NB4 (cell line): ENCODE measurements around the gene CACNA1A.
A peak's percentile ranks its signal among the peaks of the same experiment; 100 is the strongest.

ENCODE experiments used
- DNase-seq: peaks from one replicate; pipeline ENCODE4 v3.0.0; 2010; ENCODE audit warnings: low read depth
- H3K4me3 ChIP-seq: one replicate; pipeline ENCODE4 v1.5.1; 2011; ENCODE audit warnings: mild to moderate bottlenecking, low read depth, low read length, moderate library complexity
- CTCF ChIP-seq: IDR thresholded peaks from one replicate; pipeline ENCODE4 v1.5.1; 2012; ENCODE audit warnings: low read depth, low read length
- MAX ChIP-seq: IDR thresholded peaks from 2 replicates; pipeline ENCODE4 v1.6.1; 2011; ENCODE audit warnings: low read depth, low read length
- MYC ChIP-seq: IDR thresholded peaks from 2 replicates; pipeline ENCODE4 v1.6.1; 2011; ENCODE audit warnings: low read depth, low read length
- POLR2A ChIP-seq: IDR thresholded peaks from 2 replicates; pipeline ENCODE4 v1.6.1; 2011; ENCODE audit warnings: mild to moderate bottlenecking; ENCODE audit not compliant: insufficient read length; ENCODE audit errors: extremely low read depth

CACNA1A gene

GRCh38 chr19:13343514-13343913 lies 162.8 kb downstream of the CACNA1A start:
- TF ChIP-seq POLR2A (no peak), MYC (no peak), CTCF (no peak), MAX (no peak)
- no peak for DNase-seq
- H3K4me3 ChIP-seq, result no peak overlapping the region

- H3K4me3 ChIP-seq, result no peak overlapping the region
- DNase-seq, result no peak
- no peak for TF ChIP-seq MAX
- TF ChIP-seq CTCF, result no peak
- TF ChIP-seq POLR2A, result no peak
- no peak for TF ChIP-seq MYC
These were observed 163.6 kb downstream of the CACNA1A start for GRCh38 chr19:13342672-13343071.

GRCh38 chr19:13339869-13340268 lies 166.4 kb downstream of the CACNA1A start:
- no peak for DNase-seq
- no peak overlapping the region for H3K4me3 ChIP-seq
- no peak for TF ChIP-seq MYC
- no peak for TF ChIP-seq POLR2A
- no peak for TF ChIP-seq CTCF
- TF ChIP-seq MAX, result no peak

GRCh38 chr19:13337181-13337580 lies 169.1 kb downstream of the CACNA1A start:
- no peak for DNase-seq
- TF ChIP-seq CTCF, result no peak
- TF ChIP-seq MYC, result no peak
- no peak for TF ChIP-seq MAX
- no peak for TF ChIP-seq POLR2A
- no peak overlapping the region for H3K4me3 ChIP-seq

GRCh38 chr19:13334801-13335481 lies 171.3 kb downstream of the CACNA1A start:
- TF ChIP-seq MYC, result no peak
- no peak for TF ChIP-seq MAX
- H3K4me3 ChIP-seq, result no peak overlapping the region
- DNase-seq, result peak; percentile 22

- no peak overlapping the region for H3K4me3 ChIP-seq
- TF ChIP-seq MYC, result no peak
- TF ChIP-seq CTCF, result no peak
- no peak for DNase-seq
These were observed 176.0 kb downstream of the CACNA1A start for GRCh38 chr19:13330285-13330684.
